Progenitor cell of endocrine pancreas (in vitro differentiated cells): ENCODE results near the gene ARID3C. TPM values are rescaled to one million over a fixed set of nuclear protein-coding genes. Genes with fewer than 3 reads are reported as not detected.
A peak's percentile ranks its signal among the peaks of the same experiment; 100 is the strongest.

Experiments used
- DNase-seq: peaks from one replicate; pipeline ENCODE4 v3.0.0; 2021; ENCODE audit warnings: low spot score; ENCODE audit not compliant: unreplicated experiment
- H3K27ac Mint-ChIP-seq: 2 replicates; pipeline ENCODE4 v1.8.0; 2021; ENCODE audit warnings: mild to moderate bottlenecking, moderate library complexity, mixed read lengths
- H3K27me3 Mint-ChIP-seq: 2 replicates; pipeline ENCODE4 v1.8.0; 2021; ENCODE audit warnings: mixed read lengths
- H3K36me3 Mint-ChIP-seq: 2 replicates; pipeline ENCODE4 v1.8.0; 2022; ENCODE audit warnings: mixed read lengths; ENCODE audit not compliant: insufficient read depth
- H3K4me1 Mint-ChIP-seq: 2 replicates; pipeline ENCODE4 v1.8.0; 2021; ENCODE audit warnings: low read depth, mixed read lengths
- H3K4me3 Mint-ChIP-seq: 2 replicates; pipeline ENCODE4 v1.8.0; 2021; ENCODE audit warnings: low read depth, mild to moderate bottlenecking, moderate library complexity, mixed read lengths
- H3K9me3 Mint-ChIP-seq: 2 replicates; pipeline ENCODE4 v1.8.0; 2021; ENCODE audit warnings: low read depth, mixed read lengths
- total RNA-seq: library from RNA; stranded (reverse); gene quantifications from 2 replicates; pipeline ENCODE4 v1.2.1, GENCODE V29; 2021
- TF ChIP-seq, protein P1 (sequence below): fragments of 200-600 bp; sonication (generic); IDR thresholded peaks from one replicate; pipeline ENCODE4 v1.5.0; 2021; ENCODE audit warnings: antibody characterized with exemption, mild to moderate bottlenecking; ENCODE audit not compliant: unreplicated experiment

ARID3C gene
- total RNA-seq, 1 donor from 2014 or later, result 12.0 TPM

GRCh38 chr9:34594177-34594576 lies 34.7 kb downstream of the ARID3C start:
- DNase-seq, result no peak
- TF ChIP-seq, protein P1, sequence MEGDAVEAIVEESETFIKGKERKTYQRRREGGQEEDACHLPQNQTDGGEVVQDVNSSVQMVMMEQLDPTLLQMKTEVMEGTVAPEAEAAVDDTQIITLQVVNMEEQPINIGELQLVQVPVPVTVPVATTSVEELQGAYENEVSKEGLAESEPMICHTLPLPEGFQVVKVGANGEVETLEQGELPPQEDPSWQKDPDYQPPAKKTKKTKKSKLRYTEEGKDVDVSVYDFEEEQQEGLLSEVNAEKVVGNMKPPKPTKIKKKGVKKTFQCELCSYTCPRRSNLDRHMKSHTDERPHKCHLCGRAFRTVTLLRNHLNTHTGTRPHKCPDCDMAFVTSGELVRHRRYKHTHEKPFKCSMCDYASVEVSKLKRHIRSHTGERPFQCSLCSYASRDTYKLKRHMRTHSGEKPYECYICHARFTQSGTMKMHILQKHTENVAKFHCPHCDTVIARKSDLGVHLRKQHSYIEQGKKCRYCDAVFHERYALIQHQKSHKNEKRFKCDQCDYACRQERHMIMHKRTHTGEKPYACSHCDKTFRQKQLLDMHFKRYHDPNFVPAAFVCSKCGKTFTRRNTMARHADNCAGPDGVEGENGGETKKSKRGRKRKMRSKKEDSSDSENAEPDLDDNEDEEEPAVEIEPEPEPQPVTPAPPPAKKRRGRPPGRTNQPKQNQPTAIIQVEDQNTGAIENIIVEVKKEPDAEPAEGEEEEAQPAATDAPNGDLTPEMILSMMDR, result no peak
- Mint-ChIP-seq H3K27ac (no peak overlapping the region), H3K4me3 (no peak overlapping the region), H3K36me3 (no peaks in the 10 kb centered on the region), H3K4me1 (peaks cover 5% of the 10 kb centered on the region), H3K9me3 (no peaks in the 10 kb centered on the region), H3K27me3 (peaks cover 68% of the 10 kb centered on the region)

DNA sequence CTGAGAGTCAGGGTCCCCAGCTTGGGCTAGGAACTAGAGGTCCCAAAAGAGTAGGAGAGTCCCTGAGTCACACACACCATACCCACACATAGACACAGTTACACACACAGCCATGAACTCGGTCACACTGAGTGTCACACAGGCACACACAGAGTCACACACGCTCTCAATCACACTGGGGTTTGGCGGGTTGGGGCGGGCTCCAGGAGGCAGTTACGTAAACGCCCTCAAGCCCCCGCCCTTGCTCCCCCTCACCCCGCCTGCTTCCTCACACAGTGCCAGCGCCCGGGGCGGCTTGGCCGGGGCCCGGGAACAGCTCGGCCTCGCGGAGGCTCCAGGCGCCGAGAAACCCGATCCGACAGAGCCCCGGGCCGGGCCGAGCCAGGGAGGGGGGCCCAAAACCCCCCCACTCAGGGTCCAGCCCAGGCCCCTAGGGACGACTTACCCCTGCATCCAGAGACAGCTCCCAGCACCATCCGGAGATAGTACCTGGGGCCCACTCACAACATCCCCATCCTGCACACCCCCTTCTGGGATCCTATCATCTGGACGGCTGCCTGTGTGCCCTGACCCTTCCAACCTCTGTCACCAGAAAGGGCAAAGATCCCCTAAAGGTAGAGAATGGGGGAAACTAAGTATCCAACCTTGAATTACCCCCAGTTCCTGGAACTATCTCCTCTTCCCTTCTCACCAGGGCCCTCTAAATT lies 35.8 kb downstream of the ARID3C start:
- no peak for DNase-seq
- Mint-ChIP-seq H3K4me3 (no peak overlapping the region), H3K36me3 (no peaks in the 10 kb centered on the region), H3K4me1 (peaks cover 13% of the 10 kb centered on the region), H3K27me3 (peaks cover 76% of the 10 kb centered on the region), H3K27ac (no peak overlapping the region), H3K9me3 (no peaks in the 10 kb centered on the region)
- TF ChIP-seq, protein P1, result no peak

DNA sequence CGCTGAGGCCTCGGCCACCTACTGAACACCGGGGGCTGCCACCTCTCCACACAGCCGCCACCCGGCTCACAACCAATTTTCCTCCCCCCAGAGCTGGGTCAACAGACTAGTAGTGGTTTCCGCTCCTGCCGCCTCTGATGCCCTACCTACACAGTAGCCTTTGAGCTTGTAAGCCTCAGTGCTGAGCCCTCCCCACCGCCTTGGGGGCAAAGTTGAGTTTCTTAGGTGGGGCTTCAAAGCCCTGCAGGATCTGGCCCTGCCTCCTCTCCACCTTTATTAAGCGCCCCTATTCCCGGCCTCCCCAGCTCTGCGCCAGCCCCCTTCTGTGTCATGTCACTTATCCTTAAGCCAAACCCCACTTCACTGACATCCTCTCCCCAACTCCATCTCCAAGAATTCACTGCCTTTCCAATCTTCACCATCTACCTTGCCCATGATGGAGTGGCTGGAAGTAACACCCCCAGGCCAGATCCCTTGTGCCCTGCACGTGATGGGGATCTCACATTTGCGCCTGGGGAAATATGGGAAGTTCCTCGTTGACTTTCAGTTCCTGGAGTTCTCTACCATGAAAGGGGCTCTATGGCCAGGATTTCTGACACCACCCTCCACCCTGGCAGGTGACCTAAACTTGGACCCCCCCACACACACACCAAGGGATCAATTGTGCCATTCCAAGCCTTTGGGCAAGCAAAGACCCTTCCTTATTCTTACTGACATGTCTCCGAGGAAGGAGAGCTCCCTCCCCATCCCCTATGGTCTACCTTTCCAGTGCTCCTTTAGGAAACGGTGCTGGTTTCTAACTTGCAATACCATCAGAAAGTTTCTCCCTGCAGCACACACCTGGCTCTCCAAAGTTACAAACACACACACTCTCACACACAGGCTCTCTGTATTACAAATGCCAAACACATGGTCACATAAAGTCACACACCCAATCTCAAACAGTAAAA lies 36.7 kb downstream of the ARID3C start:
- no peak overlapping the region for H3K4me3 Mint-ChIP-seq
- H3K9me3 Mint-ChIP-seq, result no peaks in the 10 kb centered on the region
- H3K27ac Mint-ChIP-seq, result no peak overlapping the region
- no peaks in the 10 kb centered on the region for H3K36me3 Mint-ChIP-seq
- peaks cover 13% of the 10 kb centered on the region for H3K4me1 Mint-ChIP-seq
- DNase-seq, result no peak
- H3K27me3 Mint-ChIP-seq, result peaks cover 76% of the 10 kb centered on the region
- TF ChIP-seq, protein P1, result no peak

DNA sequence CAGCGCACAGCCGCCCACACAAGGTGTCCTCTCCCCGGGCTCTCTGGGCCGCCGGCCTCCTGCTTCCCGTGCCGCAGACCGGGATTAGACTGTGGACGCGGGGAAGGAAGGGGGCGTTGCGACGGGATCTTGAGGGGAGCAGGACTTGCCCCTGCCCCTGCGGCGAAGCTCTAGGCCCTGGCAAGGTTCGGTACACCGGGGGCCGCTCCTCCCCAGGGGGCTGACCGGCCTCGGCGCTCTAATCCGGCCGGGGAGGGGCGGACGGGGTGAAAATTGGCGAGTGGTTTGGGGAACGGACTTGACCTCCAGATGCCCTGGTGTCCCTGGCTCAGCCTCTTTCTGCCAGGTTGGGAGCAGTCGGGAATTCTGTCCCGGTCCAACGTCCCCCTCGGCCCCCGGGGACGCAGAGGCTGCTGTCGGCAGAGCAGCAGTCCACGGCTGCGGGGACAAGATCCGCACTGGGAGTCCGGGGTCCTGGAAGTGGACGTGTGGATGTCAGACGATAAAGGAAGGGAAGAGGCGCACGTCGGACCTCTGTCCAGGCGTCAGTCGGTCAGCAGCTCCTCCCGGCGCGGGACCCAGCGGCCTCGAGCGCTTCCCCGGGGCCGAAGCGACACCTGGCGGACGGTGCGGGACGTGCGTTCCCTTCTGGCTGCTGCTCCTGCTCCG lies 37.5 kb downstream of the ARID3C start:
- Mint-ChIP-seq H3K27ac (no peak overlapping the region), H3K27me3 (peaks cover 78% of the 10 kb centered on the region), H3K36me3 (no peaks in the 10 kb centered on the region), H3K4me1 (peaks cover 13% of the 10 kb centered on the region), H3K4me3 (no peak overlapping the region), H3K9me3 (no peaks in the 10 kb centered on the region)
- DNase-seq, result peak; percentile 85
- TF ChIP-seq, protein P1, result peak; percentile 96
